Endothelial cell of umbilical vein (primary cell): ENCODE measurements around the gene UQCC2. TPM values are rescaled to one million over a fixed set of nuclear protein-coding genes. Genes with fewer than 3 reads are reported as not detected.
A peak's percentile ranks its signal among the peaks of the same experiment; 100 is the strongest.

Experiments
- BruUV-seq: library from RNA; stranded (reverse); fragments of 400-500 nt; replicated peaks from 2 replicates; lab custom pipeline; 2021; lab: Mats Ljungman, UMichigan
- CTCF ChIA-PET: fragments of 300-600, 350-600 bp; sonication (Branson Sonifier 250); formaldehyde crosslinking; loops from one replicate; lab custom pipeline; 2021; ENCODE audit warnings: antibody characterized with exemption, inconsistent platforms; lab: Charles Lee
- POLR2A ChIA-PET: fragments of 300-600, 350-600 bp; sonication (Branson Sonifier 250); formaldehyde crosslinking; loops from one replicate; lab custom pipeline; 2021; ENCODE audit warnings: antibody characterized with exemption, inconsistent platforms; lab: Charles Lee
- DNase-seq: peaks from one replicate; pipeline ENCODE4 v3.0.0-alpha.2; 2011; ENCODE audit warnings: low read depth, low spot score
- FAIRE-seq: peaks from 2 replicates; lab custom pipeline; 2011; peaks lifted over from hg19 to GRCh38; lab: Jason Lieb, UNC
- H2AFZ ChIP-seq: 2 replicates; pipeline ENCODE4 v1.6.0; 2012; ENCODE audit warnings: low read depth, low read length, control low read depth, inconsistent platforms
- H3K27ac ChIP-seq: 2 replicates; pipeline ENCODE4 v1.5.1; 2011; ENCODE audit warnings: low read depth, mild to moderate bottlenecking, control low read depth, low read length, moderate library complexity; ENCODE audit not compliant: insufficient read depth
- H3K27me3 ChIP-seq, 2 experiments: 2 replicates each; pipeline versions ENCODE4 v1.6.0 to v1.6.1; 2011; ENCODE audit warnings: low read length in 2 of 2, mixed read lengths in 1 of 2; ENCODE audit not compliant: control insufficient read depth in 2 of 2, insufficient read depth in 2 of 2
- H3K36me3 ChIP-seq, 2 experiments: 2 replicates in 1 of 2; 3 replicates in 1 of 2; pipeline ENCODE4 v1.5.1; 2011; ENCODE audit warnings: low read length in 2 of 2, mild to moderate bottlenecking in 1 of 2, moderate library complexity in 1 of 2; ENCODE audit not compliant: control insufficient read depth in 2 of 2, insufficient read depth in 2 of 2; ENCODE audit errors: extremely low read depth in 1 of 2
- H3K4me1 ChIP-seq: 3 replicates; pipeline ENCODE4 v1.5.1; 2011; ENCODE audit warnings: mild to moderate bottlenecking, low read length; ENCODE audit not compliant: control insufficient read depth, insufficient read depth; ENCODE audit errors: extremely low read depth
- H3K4me2 ChIP-seq: 2 replicates; pipeline ENCODE4 v1.6.1; 2011; ENCODE audit warnings: low read length, control low read depth, mixed read lengths; ENCODE audit not compliant: insufficient read depth
- H3K4me3 ChIP-seq, 3 experiments: fragments of 200-600 bp in 1 of 3; sonication (generic), shearing (Covaris generic) in 1 of 3; replicated peaks in 1 of 3; 2 replicates each; pipeline ENCODE4 v1.5.1; 2011 to 2016; ENCODE audit warnings: control low read depth in 3 of 3, low read length in 3 of 3, mild to moderate bottlenecking in 2 of 3, inconsistent platforms in 1 of 3, low read depth in 1 of 3, moderate library complexity in 1 of 3; ENCODE audit not compliant: insufficient read depth in 1 of 3
- H3K79me2 ChIP-seq: 2 replicates; pipeline ENCODE4 v1.6.0; 2012; ENCODE audit warnings: low read length, inconsistent platforms; ENCODE audit not compliant: control insufficient read depth, insufficient read depth
- H3K9ac ChIP-seq: replicated peaks from 2 replicates; pipeline ENCODE3; 2011; ENCODE audit warnings: low read length, control low read depth; ENCODE audit not compliant: insufficient read depth; ENCODE audit errors: extremely low read depth
- H3K9me1 ChIP-seq: replicated peaks from 3 replicates; pipeline ENCODE4 v1.6.0; 2011; ENCODE audit warnings: mild to moderate bottlenecking, low read length; ENCODE audit not compliant: control insufficient read depth, insufficient read depth; ENCODE audit errors: extremely low read depth
- H3K9me3 ChIP-seq: replicated peaks from 2 replicates; pipeline ENCODE4 v1.5.1; 2012; ENCODE audit warnings: low read length, inconsistent platforms; ENCODE audit not compliant: control insufficient read depth, insufficient read depth
- H4K20me1 ChIP-seq: replicated peaks from 2 replicates; pipeline ENCODE3; 2011; ENCODE audit warnings: mild to moderate bottlenecking, low read length; ENCODE audit not compliant: control insufficient read depth, insufficient read depth; ENCODE audit errors: extremely low read depth
- CTCF ChIP-seq, 2 donors: IDR thresholded peaks; 1 replicate in 1 of 2; 2 replicates in 1 of 2; pipeline ENCODE4 v1.5.1; 2011; ENCODE audit warnings: low read length in 2 of 2, mild to moderate bottlenecking in 2 of 2, moderate library complexity in 2 of 2, control low read depth in 1 of 2, inconsistent platforms in 1 of 2, low read depth in 1 of 2; ENCODE audit not compliant: insufficient read depth in 1 of 2; ENCODE audit errors: extremely low read depth in 1 of 2
- JUN ChIP-seq: IDR thresholded peaks from 2 replicates; pipeline ENCODE4 v1.6.1; 2011; ENCODE audit warnings: borderline replicate concordance, low read depth; ENCODE audit not compliant: insufficient read length, insufficient read depth
- MAX ChIP-seq: IDR thresholded peaks from 2 replicates; pipeline ENCODE4 v1.6.1; 2011; ENCODE audit not compliant: insufficient read depth, insufficient read length
- dilution Hi-C: fragments of 300-500 bp; cut with MboI; formaldehyde crosslinking; loops from one replicate; pipeline ENCODE4 v1.15.0; 2019; ENCODE audit warnings: low sequenced_read_pairs; ENCODE audit not compliant: extremely low pct_ligation_motif_present
- intact Hi-C: fragments of 100-400 bp; cut with micrococcal nuclease; formaldehyde crosslinking; loops from one replicate; pipeline ENCODE4 v1.10.0; 2022
- polyA plus RNA-seq, 4 experiments: library from polyadenylated mRNA; depleted of rRNA in 3 of 4; stranded (reverse) in 3 of 4; unstranded in 1 of 4; fragments of >200 nt; gene quantifications; 2 replicates each; pipeline versions ENCODE4 v1.2.1 to v1.2.3, GENCODE V29; 2011 to 2012; ENCODE audit warnings: missing spikeins in 1 of 4
- total RNA-seq: library from RNA; stranded (reverse); gene quantifications from 2 replicates; pipeline ENCODE4 v1.2.3, GENCODE V29; 2021

UQCC2 gene
- total and polyA plus RNA-seq, 2 donors (not counting 3 experiments of a cell fraction or from before 2014, with no cell fraction given): 46.3 to 95.3 TPM

- no peak overlapping the region for H3K9ac ChIP-seq
- peak; percentile 61 for FAIRE-seq
- TF ChIP-seq MAX (no peak), CTCF (IDR thresholded peaks at IDR 0.05; ENCODE audit: extremely low read depth in 1 of 2, insufficient read depth in 1 of 2, low read depth in 1 of 2, low read length in 2 of 2) (peak; percentile 56 to 60), JUN (no peak)
- H4K20me1 ChIP-seq: no peaks in the 10 kb centered on the region
- H2AFZ ChIP-seq: no peak overlapping the region
- peaks cover 26% of the 10 kb centered on the region for H3K4me1 ChIP-seq
- ChIA-PET POLR2A (no interaction called here), CTCF (interaction anchor here (0.9 to 2.4 kb wide), 5 partner anchors 9 to 113 kb away, joined by 4 to 8 read pairs (median 5); partner anchors contain the start of gene UQCC2)
- no peak overlapping the region for H3K27ac ChIP-seq
- no peaks in the 10 kb centered on the region for H3K9me1 ChIP-seq
- intact Hi-C loops (no loop called here), dilution Hi-C loops (no loop called here)
- H3K27me3 ChIP-seq: no peaks in the 10 kb centered on the region
- no TSS peak for BruUV-seq
- H3K36me3 ChIP-seq: peaks cover 0 to 2% of the 10 kb centered on the region in 2 experiments
- no peaks in the 10 kb centered on the region for H3K9me3 ChIP-seq
- H3K4me2 ChIP-seq: no peak overlapping the region
- no peaks in the 10 kb centered on the region for H3K79me2 ChIP-seq
- no peak overlapping the region for H3K4me3 ChIP-seq
- DNase-seq: peak; percentile 52
Measured at GRCh38 chr6:33702345-33702977, 9.0 kb downstream of the UQCC2 start.
